ENCODE data around the gene TSPAN18.
A peak's percentile ranks its signal among the peaks of the same experiment; 100 is the strongest.
"Not testable (repeated sequence)": the region's sequence is repeated elsewhere in the genome, so short reads cannot be mapped to it uniquely, and the experiment has no call there.

Gene TSPAN18

GRCh38 chr11:44863231-44863630, 136.5 kb downstream of the TSPAN18 start:
- Histone ChIP-seq H3K9me3 (ENCODE audit: insufficient read depth, low read depth, low read length) (no peaks in the 10 kb centered on the region), H3K9ac (ENCODE audit: low read depth, low read length) (peak overlapping the region; percentile 50; the same call in 1 of the 2 replicates), H3K27me3 (ENCODE audit: insufficient read depth, low read length) (no peaks in the 10 kb centered on the region), H3K4me1 (ENCODE audit: insufficient read depth, low read length) (peaks cover 47% of the 10 kb centered on the region), H3K36me3 (ENCODE audit: insufficient read depth, low read length) (no peaks in the 10 kb centered on the region; the same call in 1 of the 2 replicates), H3K27ac (ENCODE audit: low read depth, low read length) (peak overlapping the region; percentile 94), H3K4me3 (ENCODE audit: low read length) (no peak overlapping the region)
- WGBS, result 77% methylated on average over 6 of the region's 6 CpGs

- peaks cover 36% of the 10 kb centered on the region for H3K4me1 ChIP-seq (ENCODE audit: insufficient read depth, low read length)
- H3K27ac ChIP-seq (ENCODE audit: low read depth, low read length), result no peak overlapping the region
- WGBS, result 83% methylated on average over 7 of the region's 7 CpGs
Measured at GRCh38 chr11:44865866-44866272, 139.1 kb downstream of the TSPAN18 start.

DNA sequence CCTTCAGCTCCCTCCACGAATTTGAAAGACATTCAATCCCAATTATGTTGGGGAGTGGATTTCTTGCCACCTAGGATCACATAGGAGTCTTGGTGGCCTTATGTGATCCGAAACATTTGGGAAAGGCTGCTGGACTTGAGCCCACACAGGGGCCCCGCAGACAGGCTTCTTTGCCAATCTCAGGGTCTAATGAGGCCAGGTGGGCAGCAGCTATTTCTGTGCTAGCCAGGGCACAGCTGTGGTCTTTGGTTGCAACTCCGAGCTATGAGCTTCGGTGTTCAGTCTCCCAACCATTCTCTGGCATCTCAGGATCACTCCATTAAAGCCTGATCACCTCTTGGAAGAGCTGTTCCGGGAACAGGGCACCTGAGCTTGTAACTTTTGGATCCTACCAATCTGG, 139.5 kb downstream of the TSPAN18 start:
- no peak overlapping the region for H3K9ac ChIP-seq (ENCODE audit: low read depth, low read length)

More at GRCh38 chr11:44865866-44866272, 139.1 kb downstream of the TSPAN18 start:
- Histone ChIP-seq H3K9me3 (ENCODE audit: insufficient read depth, low read depth, low read length) (no peaks in the 10 kb centered on the region), H3K27me3 (ENCODE audit: insufficient read depth, low read length) (no peaks in the 10 kb centered on the region), H3K36me3 (ENCODE audit: insufficient read depth, low read length) (no peaks in the 10 kb centered on the region), H3K9ac (ENCODE audit: low read depth, low read length) (no peak overlapping the region), H3K4me3 (ENCODE audit: low read length) (no peak overlapping the region)

DNA sequence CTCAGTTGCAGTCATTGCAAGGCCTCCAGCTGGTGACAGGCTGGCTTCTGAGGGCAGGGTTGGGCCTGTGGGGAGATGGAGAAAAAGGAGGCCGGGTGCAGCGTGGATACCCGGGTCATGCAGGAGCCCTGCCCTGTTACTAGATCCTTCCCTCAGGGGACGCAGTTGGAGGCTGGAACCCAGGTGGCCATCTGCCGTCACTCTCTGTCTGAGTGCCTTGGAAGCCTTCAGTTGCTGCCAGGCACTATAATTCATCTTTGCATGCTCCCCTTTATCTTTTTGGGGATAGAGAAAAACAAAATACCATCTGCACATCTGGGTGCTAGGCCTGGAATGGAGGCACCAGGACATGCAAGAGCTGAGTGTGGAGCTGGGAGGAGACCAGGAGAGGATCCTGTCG, 141.3 kb downstream of the TSPAN18 start:
- H3K27me3 ChIP-seq (ENCODE audit: insufficient read depth, low read length), result no peaks in the 10 kb centered on the region
- H3K9me3 ChIP-seq (ENCODE audit: insufficient read depth, low read depth, low read length), result no peaks in the 10 kb centered on the region
- no peak overlapping the region for H3K27ac ChIP-seq (ENCODE audit: low read depth, low read length)
- 94% methylated on average over 6 of the region's 6 CpGs for WGBS
- H3K4me1 ChIP-seq (ENCODE audit: insufficient read depth, low read length), result peaks cover 20% of the 10 kb centered on the region
- no peak overlapping the region for H3K9ac ChIP-seq (ENCODE audit: low read depth, low read length)
- H3K4me3 ChIP-seq (ENCODE audit: low read length), result no peak overlapping the region
- no peaks in the 10 kb centered on the region for H3K36me3 ChIP-seq (ENCODE audit: insufficient read depth, low read length)

More for the DNA sequence above, 139.5 kb downstream of the TSPAN18 start:
- H3K4me1 ChIP-seq (ENCODE audit: insufficient read depth, low read length), result peaks cover 36% of the 10 kb centered on the region
- WGBS, result 94% methylated on average over 6 of the region's 6 CpGs
- H3K27ac ChIP-seq (ENCODE audit: low read depth, low read length), result no peak overlapping the region
- no peaks in the 10 kb centered on the region for H3K9me3 ChIP-seq (ENCODE audit: insufficient read depth, low read depth, low read length)
- no peak overlapping the region for H3K4me3 ChIP-seq (ENCODE audit: low read length)
- no peaks in the 10 kb centered on the region for H3K36me3 ChIP-seq (ENCODE audit: insufficient read depth, low read length)
- no peaks in the 10 kb centered on the region for H3K27me3 ChIP-seq (ENCODE audit: insufficient read depth, low read length)

DNA sequence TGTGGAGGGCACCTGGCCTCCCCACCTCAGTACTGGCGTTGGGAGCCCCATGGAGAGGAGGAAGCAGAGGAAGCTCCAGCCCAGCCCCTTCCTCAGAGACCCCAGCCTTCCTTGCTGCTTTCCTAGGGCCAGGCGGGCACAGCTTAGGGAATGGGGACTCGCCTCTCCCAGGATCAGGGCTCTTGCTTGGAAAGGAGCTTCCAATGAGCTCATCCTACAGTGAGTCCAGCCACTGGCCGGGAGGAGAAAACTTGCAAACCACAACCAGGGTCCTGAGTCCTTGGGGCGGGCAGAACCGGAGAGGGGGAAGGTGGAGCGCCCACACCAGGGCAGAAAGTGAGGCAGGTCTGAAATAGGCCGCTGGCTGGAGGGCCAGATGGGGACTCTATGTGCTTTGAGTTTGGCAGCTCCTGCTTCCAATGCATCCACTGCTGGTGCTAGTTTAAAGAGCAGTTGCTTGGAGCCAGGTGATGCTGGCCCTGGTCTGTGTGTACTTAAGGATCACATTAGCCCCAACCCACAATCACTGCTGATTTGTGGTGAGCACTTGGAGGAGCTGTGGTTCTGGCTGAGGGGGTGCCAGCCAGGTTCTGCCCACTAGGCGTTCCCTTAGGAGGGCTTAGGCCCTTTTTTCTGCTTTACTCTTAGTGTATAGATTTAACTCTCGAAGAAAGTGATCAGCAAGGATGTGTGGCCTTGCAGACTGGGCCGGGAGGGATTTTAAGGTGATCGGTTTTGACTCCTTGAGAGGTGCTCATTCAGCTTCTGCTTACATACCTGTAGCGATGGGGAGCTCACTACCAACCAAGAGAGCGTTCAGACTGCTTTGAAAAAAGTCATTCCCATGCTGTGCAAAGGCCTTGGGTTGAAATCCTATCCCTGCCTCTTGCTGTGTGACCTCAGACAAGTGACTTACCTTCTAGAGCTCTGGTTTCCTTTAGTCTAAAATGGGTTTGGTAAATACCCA, 142.0 kb downstream of the TSPAN18 start:
- Histone ChIP-seq H3K4me1 (ENCODE audit: insufficient read depth, low read length) (peaks cover 13% of the 10 kb centered on the region), H3K36me3 (ENCODE audit: insufficient read depth, low read length) (no peaks in the 10 kb centered on the region), H3K9ac (ENCODE audit: low read depth, low read length) (no peak overlapping the region), H3K27ac (ENCODE audit: low read depth, low read length) (no peak overlapping the region), H3K4me3 (ENCODE audit: low read length) (no peak overlapping the region), H3K9me3 (ENCODE audit: insufficient read depth, low read depth, low read length) (no peaks in the 10 kb centered on the region), H3K27me3 (ENCODE audit: insufficient read depth, low read length) (no peaks in the 10 kb centered on the region)
- WGBS, result 88% methylated on average over 14 of the region's 14 CpGs

DNA sequence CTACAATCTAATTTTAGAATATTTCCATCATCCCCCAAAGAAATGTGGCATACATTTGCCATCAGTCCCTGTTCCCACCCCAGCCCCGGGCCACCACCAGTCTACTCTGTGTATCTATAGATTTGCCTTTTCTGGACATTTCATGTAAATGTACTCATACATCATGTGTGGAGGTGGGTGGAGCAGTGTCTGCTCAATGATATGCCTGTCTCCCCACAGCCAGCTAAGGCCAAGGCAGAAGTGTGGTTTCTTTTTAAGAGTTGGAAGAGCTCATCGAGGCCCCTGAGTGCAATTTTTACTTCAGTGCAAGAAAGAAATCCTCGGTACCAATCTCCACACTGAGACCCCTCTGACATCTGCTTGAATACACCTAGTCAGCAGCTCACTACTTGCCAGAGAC, 143.4 kb downstream of the TSPAN18 start:
- Histone ChIP-seq H3K9me3 (ENCODE audit: insufficient read depth, low read depth, low read length) (no peaks in the 10 kb centered on the region), H3K27me3 (ENCODE audit: insufficient read depth, low read length) (no peaks in the 10 kb centered on the region), H3K4me3 (ENCODE audit: low read length) (no peak overlapping the region), H3K4me1 (ENCODE audit: insufficient read depth, low read length) (peaks cover 12% of the 10 kb centered on the region), H3K36me3 (ENCODE audit: insufficient read depth, low read length) (no peaks in the 10 kb centered on the region), H3K27ac (ENCODE audit: low read depth, low read length) (no peak overlapping the region), H3K9ac (ENCODE audit: low read depth, low read length) (no peak overlapping the region)
- 93% methylated on average over 3 of the region's 3 CpGs for WGBS

- no peaks in the 10 kb centered on the region for H3K9me3 ChIP-seq (ENCODE audit: insufficient read depth, low read depth, low read length)
- H3K36me3 ChIP-seq (ENCODE audit: insufficient read depth, low read length), result no peaks in the 10 kb centered on the region
- H3K4me3 ChIP-seq (ENCODE audit: low read length), result no peak overlapping the region
- no peak overlapping the region for H3K9ac ChIP-seq (ENCODE audit: low read depth, low read length)
- peaks cover 7% of the 10 kb centered on the region for H3K4me1 ChIP-seq (ENCODE audit: insufficient read depth, low read length)
- no peaks in the 10 kb centered on the region for H3K27me3 ChIP-seq (ENCODE audit: insufficient read depth, low read length)
- 93% methylated on average over 2 of the region's 2 CpGs for WGBS
- no peak overlapping the region for H3K27ac ChIP-seq (ENCODE audit: low read depth, low read length)
Measured at GRCh38 chr11:44870615-44871176, 143.9 kb downstream of the TSPAN18 start.

DNA sequence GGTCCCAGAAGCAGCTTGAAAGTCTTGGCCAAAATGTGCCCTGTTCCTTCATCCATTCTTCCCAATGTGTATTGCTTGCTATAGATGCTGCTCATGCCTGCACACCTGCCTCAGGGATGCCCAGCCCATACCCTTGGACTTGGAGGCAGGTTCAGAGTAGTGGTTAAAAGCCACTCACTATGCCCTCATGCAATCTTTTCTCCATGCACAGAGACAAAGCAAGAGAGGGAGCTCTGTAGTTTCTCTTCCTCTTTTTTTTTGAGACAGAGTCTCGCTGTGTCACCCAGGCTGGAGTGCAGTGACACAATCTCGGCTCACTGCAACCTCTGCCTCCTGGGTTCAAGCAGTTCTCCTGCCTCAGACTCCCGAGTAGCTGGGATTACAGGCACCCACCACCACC, 144.9 kb downstream of the TSPAN18 start:
- not testable (repeated sequence) for H3K4me1 ChIP-seq (ENCODE audit: insufficient read depth, low read length); H3K27ac ChIP-seq (ENCODE audit: low read depth, low read length); H3K4me3 ChIP-seq (ENCODE audit: low read length); H3K9me3 ChIP-seq (ENCODE audit: insufficient read depth, low read depth, low read length); H3K9ac ChIP-seq (ENCODE audit: low read depth, low read length); H3K27me3 ChIP-seq (ENCODE audit: insufficient read depth, low read length); H3K36me3 ChIP-seq (ENCODE audit: insufficient read depth, low read length)
- WGBS, result 84% methylated on average over 3 of the region's 3 CpGs

DNA sequence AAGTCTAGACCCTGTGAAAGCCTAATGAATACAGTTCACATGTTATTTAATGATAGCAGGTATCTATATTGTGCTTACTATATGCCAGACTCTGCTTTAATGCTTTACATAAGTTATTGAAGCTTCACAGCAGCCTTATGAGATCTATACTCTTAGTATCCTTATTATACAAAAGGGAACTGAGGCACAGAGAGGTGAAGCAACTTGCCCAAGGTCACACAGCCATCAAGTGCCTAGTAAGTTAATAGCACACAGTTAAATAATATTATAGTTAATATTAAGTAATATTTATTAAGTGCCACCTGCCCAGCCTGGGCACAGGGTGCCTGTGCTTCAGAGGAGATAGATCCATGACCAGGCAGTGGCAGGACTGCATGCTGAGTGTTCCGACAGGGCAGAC, 145.8 kb downstream of the TSPAN18 start:
- H3K27me3 ChIP-seq (ENCODE audit: insufficient read depth, low read length), result no peaks in the 10 kb centered on the region
- H3K9ac ChIP-seq (ENCODE audit: low read depth, low read length), result no peak overlapping the region
- no peak overlapping the region for H3K27ac ChIP-seq (ENCODE audit: low read depth, low read length)
- no peaks in the 10 kb centered on the region for H3K36me3 ChIP-seq (ENCODE audit: insufficient read depth, low read length)
- H3K4me3 ChIP-seq (ENCODE audit: low read length), result no peak overlapping the region
- no peaks in the 10 kb centered on the region for H3K9me3 ChIP-seq (ENCODE audit: insufficient read depth, low read depth, low read length)
- H3K4me1 ChIP-seq (ENCODE audit: insufficient read depth, low read length), result peaks cover 10% of the 10 kb centered on the region
- 88% methylated on average over 1 of the region's 1 CpG for WGBS

- no peak overlapping the region for H3K4me3 ChIP-seq (ENCODE audit: low read length)
- 58% methylated on average over 1 of the region's 1 CpG for WGBS
- no peaks in the 10 kb centered on the region for H3K9me3 ChIP-seq (ENCODE audit: insufficient read depth, low read depth, low read length)
- peaks cover 19% of the 10 kb centered on the region for H3K4me1 ChIP-seq (ENCODE audit: insufficient read depth, low read length)
- no peak overlapping the region for H3K27ac ChIP-seq (ENCODE audit: low read depth, low read length)
- no peak overlapping the region for H3K9ac ChIP-seq (ENCODE audit: low read depth, low read length)
- H3K36me3 ChIP-seq (ENCODE audit: insufficient read depth, low read length), result no peaks in the 10 kb centered on the region
- H3K27me3 ChIP-seq (ENCODE audit: insufficient read depth, low read length), result 0 out of 2 replicates have a peak, but pooled peaks cover under 1% of the 10 kb centered on the region
Measured at GRCh38 chr11:44873537-44873936, 146.8 kb downstream of the TSPAN18 start.

DNA sequence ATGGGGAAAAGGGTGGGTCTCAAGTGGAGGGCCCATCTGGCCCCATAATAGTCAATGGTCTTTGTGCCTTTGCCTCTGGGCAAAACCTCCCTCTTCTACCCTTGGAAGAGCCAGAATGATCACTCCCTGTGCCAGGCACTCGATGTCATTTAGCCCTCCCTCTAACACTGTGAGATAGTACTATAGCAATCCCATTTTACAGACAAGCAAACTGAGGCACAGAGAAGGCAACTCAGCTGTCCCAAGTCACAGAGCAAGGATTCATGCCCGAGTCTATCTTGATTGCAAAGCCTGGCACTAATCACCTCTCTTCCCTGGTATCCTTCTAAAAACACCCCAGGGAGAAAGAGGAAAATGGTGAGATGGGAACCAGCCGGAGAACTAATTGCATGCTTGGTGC, 147.5 kb downstream of the TSPAN18 start:
- no peaks in the 10 kb centered on the region for H3K9me3 ChIP-seq (ENCODE audit: insufficient read depth, low read depth, low read length)
- H3K4me3 ChIP-seq (ENCODE audit: low read length), result no peak overlapping the region
- 98% methylated on average over 3 of the region's 3 CpGs for WGBS
- no peak overlapping the region for H3K27ac ChIP-seq (ENCODE audit: low read depth, low read length)
- peaks cover 26% of the 10 kb centered on the region for H3K4me1 ChIP-seq (ENCODE audit: insufficient read depth, low read length)
- no peaks in the 10 kb centered on the region for H3K36me3 ChIP-seq (ENCODE audit: insufficient read depth, low read length)
- H3K9ac ChIP-seq (ENCODE audit: low read depth, low read length), result no peak overlapping the region
- peaks cover 8% of the 10 kb centered on the region; the same call in 1 of the 2 replicates for H3K27me3 ChIP-seq (ENCODE audit: insufficient read depth, low read length)
